ENCODE data around the gene KMT2A. TPM values are rescaled to one million over a fixed set of nuclear protein-coding genes. Genes with fewer than 3 reads are reported as not detected.
A peak's percentile ranks its signal among the peaks of the same experiment; 100 is the strongest.

KMT2A gene
- total RNA-seq, 1 experiment from 2014 or later = 62.0 TPM

DNA sequence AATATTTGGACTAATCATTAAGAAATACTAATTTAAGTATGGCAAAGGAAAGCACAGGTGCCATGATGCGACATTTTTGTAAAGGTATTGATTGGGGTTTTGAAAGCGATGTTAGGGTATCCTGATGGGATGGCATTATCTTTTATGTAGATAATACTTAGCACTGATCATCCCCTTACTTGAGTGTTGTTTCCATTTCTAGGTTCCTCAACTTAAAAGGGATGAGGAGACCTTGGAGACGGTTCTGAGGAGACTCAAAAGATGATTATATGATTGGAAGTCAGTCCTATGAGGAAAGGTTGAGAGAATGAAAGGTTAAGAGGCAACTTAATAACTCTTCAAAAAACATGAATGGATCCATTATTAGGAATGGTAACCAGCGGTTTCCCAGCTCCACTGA, 11.1 kb downstream of the KMT2A start:
- H3K79me1 ChIP-seq (ENCODE audit: insufficient read depth, low read depth, low read length, poor library complexity, severe bottlenecking) = peaks cover 9% of the 10 kb centered on the region
- no peaks in the 10 kb centered on the region for H3K27me3 ChIP-seq (ENCODE audit: insufficient read depth, low read length)
- H2BK15ac ChIP-seq (ENCODE audit: low read depth, low read length) = no peak overlapping the region
- Mint-ChIP-seq H3K9me3 (no peaks in the 10 kb centered on the region), H3K36me3 (ENCODE audit: insufficient read depth in 1 of 3, low read depth in 3 of 3) (peaks cover 0 to 26% (median 14%) of the 10 kb centered on the region in 3 experiments; a peak in 5 of 7 replicates), H3K27me3 (ENCODE audit: low read depth) (no peaks in the 10 kb centered on the region), H3K4me3 (no peak overlapping the region), H3K27ac (peak overlapping the region in 1 of 3 experiments; percentile 16; a peak in 1 of 7 replicates), H3K4me1 (peaks cover 14 to 18% of the 10 kb centered on the region in 2 experiments)
- H3K79me2 ChIP-seq (ENCODE audit: insufficient read depth, low read length) = peaks cover 29% of the 10 kb centered on the region; the same call in 1 of the 2 replicates
- H3K9ac ChIP-seq (ENCODE audit: extremely low read depth, insufficient read length, low read length) = no peak overlapping the region
- H3K23ac ChIP-seq (ENCODE audit: insufficient read length, low read depth, low read length) = no peak overlapping the region
- no peaks in the 10 kb centered on the region for H4K20me1 ChIP-seq (ENCODE audit: control insufficient read depth, insufficient read depth, insufficient read length)
- no peak overlapping the region for H4K91ac ChIP-seq (ENCODE audit: insufficient read length, low read depth, low read length)
- H2BK5ac ChIP-seq (ENCODE audit: insufficient read length, low read length) = no peak overlapping the region
- H3K18ac ChIP-seq (ENCODE audit: insufficient read length, low read depth, low read length) = no peak overlapping the region
- TF ChIP-seq, protein P1, sequence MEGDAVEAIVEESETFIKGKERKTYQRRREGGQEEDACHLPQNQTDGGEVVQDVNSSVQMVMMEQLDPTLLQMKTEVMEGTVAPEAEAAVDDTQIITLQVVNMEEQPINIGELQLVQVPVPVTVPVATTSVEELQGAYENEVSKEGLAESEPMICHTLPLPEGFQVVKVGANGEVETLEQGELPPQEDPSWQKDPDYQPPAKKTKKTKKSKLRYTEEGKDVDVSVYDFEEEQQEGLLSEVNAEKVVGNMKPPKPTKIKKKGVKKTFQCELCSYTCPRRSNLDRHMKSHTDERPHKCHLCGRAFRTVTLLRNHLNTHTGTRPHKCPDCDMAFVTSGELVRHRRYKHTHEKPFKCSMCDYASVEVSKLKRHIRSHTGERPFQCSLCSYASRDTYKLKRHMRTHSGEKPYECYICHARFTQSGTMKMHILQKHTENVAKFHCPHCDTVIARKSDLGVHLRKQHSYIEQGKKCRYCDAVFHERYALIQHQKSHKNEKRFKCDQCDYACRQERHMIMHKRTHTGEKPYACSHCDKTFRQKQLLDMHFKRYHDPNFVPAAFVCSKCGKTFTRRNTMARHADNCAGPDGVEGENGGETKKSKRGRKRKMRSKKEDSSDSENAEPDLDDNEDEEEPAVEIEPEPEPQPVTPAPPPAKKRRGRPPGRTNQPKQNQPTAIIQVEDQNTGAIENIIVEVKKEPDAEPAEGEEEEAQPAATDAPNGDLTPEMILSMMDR (conservative IDR thresholded peaks at IDR 0.05) = no peak
- no peak overlapping the region for H2BK120ac ChIP-seq (ENCODE audit: low read depth, low read length, poor library complexity, severe bottlenecking)
- H2BK12ac ChIP-seq (ENCODE audit: insufficient read length, low read depth, low read length) = no peak overlapping the region
- no peaks in the 10 kb centered on the region for H3K23me2 ChIP-seq (ENCODE audit: insufficient read length, low read depth, low read length, poor library complexity, severe bottlenecking)
- no peak overlapping the region for H2AFZ ChIP-seq (ENCODE audit: low read length)
- H3K27ac ChIP-seq (ENCODE audit: insufficient read length, low read depth, low read length) = no peak overlapping the region
- no peak overlapping the region for H3K14ac ChIP-seq (ENCODE audit: insufficient read depth, low read length)
- H4K8ac ChIP-seq (replicated peaks; ENCODE audit: insufficient read length, low read depth, low read length) = no peak overlapping the region
- H3K9me3 ChIP-seq (ENCODE audit: control insufficient read depth, low read depth, low read length) = no peaks in the 10 kb centered on the region
- H3K56ac ChIP-seq (ENCODE audit: insufficient read length, low read depth, low read length) = no peak overlapping the region
- H3K4ac ChIP-seq (ENCODE audit: low read depth, low read length) = no peak overlapping the region
- no peak overlapping the region for H2BK20ac ChIP-seq (ENCODE audit: low read depth, low read length, poor library complexity, severe bottlenecking)
- 100% methylated on average over 2 of the region's 4 CpGs for WGBS (ENCODE audit: extremely low coverage, insufficient read length, low lambda C conversion rate)
- H2AK5ac ChIP-seq (ENCODE audit: insufficient read length, low read length) = no peak overlapping the region
- H3T11ph ChIP-seq (ENCODE audit: low read length) = no peak overlapping the region
- H4K5ac ChIP-seq (ENCODE audit: insufficient read length, low read depth, low read length) = no peak overlapping the region
- H3K4me2 ChIP-seq (ENCODE audit: insufficient read depth, insufficient read length, low read length) = no peak overlapping the region
- H3K4me1 ChIP-seq (ENCODE audit: insufficient read depth, low read length) = no peaks in the 10 kb centered on the region
- no peak for DNase-seq
